ENCODE results near the gene HCRTR2. TPM values are rescaled to one million over a fixed set of nuclear protein-coding genes. Genes with fewer than 3 reads are reported as not detected.

HCRTR2 gene
- total RNA-seq, 1 experiment from 2014 or later: not detected

DNA sequence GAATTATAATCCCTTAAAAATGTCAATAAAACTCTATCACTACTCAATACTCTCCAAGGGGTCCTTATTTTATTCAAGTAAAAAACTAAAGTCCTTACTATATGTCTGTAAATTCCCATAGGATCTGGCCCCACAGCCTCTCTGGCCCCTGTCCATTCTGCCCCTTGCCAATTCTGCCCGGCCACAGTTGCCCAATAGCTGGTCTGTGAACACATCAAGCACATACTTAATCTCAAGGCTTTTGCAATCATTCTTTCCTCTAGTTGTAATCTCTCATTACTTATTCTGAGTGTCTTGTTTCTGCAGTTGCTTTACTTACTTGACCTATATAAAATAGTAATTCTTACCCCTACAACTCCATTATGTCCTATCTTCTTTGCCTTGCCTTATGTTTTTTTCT, 130.4 kb downstream of the HCRTR2 start:
- H3K4me2 ChIP-seq (ENCODE audit: low read length): no peak overlapping the region
- ATAC-seq: no peak
- H3K9ac ChIP-seq (ENCODE audit: low read length): no peak overlapping the region
- no peak overlapping the region for H2AFZ ChIP-seq (ENCODE audit: low read length)
- ChIA-PET POLR2A (ENCODE audit: unreplicated experiment) (no interaction called here), CTCF (no interaction called here)
- H4K20me1 ChIP-seq (ENCODE audit: low read length): no peaks in the 10 kb centered on the region
- no peaks in the 10 kb centered on the region for H3K9me2 ChIP-seq (replicated peaks; ENCODE audit: low read length)
- no peak for DNase-seq
- no TSS peak for BruUV-seq (replicated peaks)
- no peak overlapping the region for H3K4me3 ChIP-seq (ENCODE audit: low read length)
- H3F3A ChIP-seq (ENCODE audit: low read length, unreplicated experiment): no peaks in the 10 kb centered on the region
- peaks cover 15% of the 10 kb centered on the region for H3K27me3 ChIP-seq (ENCODE audit: low read length)
- no peaks in the 10 kb centered on the region for H3K4me1 ChIP-seq (ENCODE audit: insufficient read depth, low read length)
- no peaks in the 10 kb centered on the region for H3K79me2 ChIP-seq (ENCODE audit: low read length)
- intact Hi-C loops (cut with micrococcal nuclease): no loop called here
- no peaks in the 10 kb centered on the region for H3K36me3 ChIP-seq (ENCODE audit: low read depth, low read length)
- no peak overlapping the region for H3K27ac ChIP-seq (ENCODE audit: low read length)
- TF ChIP-seq EZH2 (IDR thresholded peaks at IDR 0.05; ENCODE audit: low read length, unreplicated experiment) (no peak), EZH2phosphoT487 (IDR thresholded peaks at IDR 0.05; ENCODE audit: borderline replicate concordance, low read length) (no peak)
- TF ChIP-seq, protein P1, sequence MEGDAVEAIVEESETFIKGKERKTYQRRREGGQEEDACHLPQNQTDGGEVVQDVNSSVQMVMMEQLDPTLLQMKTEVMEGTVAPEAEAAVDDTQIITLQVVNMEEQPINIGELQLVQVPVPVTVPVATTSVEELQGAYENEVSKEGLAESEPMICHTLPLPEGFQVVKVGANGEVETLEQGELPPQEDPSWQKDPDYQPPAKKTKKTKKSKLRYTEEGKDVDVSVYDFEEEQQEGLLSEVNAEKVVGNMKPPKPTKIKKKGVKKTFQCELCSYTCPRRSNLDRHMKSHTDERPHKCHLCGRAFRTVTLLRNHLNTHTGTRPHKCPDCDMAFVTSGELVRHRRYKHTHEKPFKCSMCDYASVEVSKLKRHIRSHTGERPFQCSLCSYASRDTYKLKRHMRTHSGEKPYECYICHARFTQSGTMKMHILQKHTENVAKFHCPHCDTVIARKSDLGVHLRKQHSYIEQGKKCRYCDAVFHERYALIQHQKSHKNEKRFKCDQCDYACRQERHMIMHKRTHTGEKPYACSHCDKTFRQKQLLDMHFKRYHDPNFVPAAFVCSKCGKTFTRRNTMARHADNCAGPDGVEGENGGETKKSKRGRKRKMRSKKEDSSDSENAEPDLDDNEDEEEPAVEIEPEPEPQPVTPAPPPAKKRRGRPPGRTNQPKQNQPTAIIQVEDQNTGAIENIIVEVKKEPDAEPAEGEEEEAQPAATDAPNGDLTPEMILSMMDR (conservative IDR thresholded peaks at IDR 0.05; ENCODE audit: low read depth, low read length): no peak
- H3K9me3 ChIP-seq (ENCODE audit: low read length): no peaks in the 10 kb centered on the region

- no peaks in the 10 kb centered on the region for H3K9me2 ChIP-seq (replicated peaks; ENCODE audit: low read length)
- no peaks in the 10 kb centered on the region for H3F3A ChIP-seq (ENCODE audit: low read length, unreplicated experiment)
- DNase-seq (no peak), ATAC-seq (no peak)
- no peak overlapping the region for H3K9ac ChIP-seq (ENCODE audit: low read length)
- H3K27me3 ChIP-seq (ENCODE audit: low read length): peaks cover 44% of the 10 kb centered on the region
- no peaks in the 10 kb centered on the region for H3K9me3 ChIP-seq (ENCODE audit: low read length)
- no peak overlapping the region for H3K4me2 ChIP-seq (ENCODE audit: low read length)
- no peak overlapping the region for H3K27ac ChIP-seq (ENCODE audit: low read length)
- no peaks in the 10 kb centered on the region for H4K20me1 ChIP-seq (ENCODE audit: low read length)
- TF ChIP-seq EZH2phosphoT487 (IDR thresholded peaks at IDR 0.05; ENCODE audit: borderline replicate concordance, low read length) (no peak), EZH2 (IDR thresholded peaks at IDR 0.05; ENCODE audit: low read length, unreplicated experiment) (no peak)
- TF ChIP-seq, protein P1 (conservative IDR thresholded peaks at IDR 0.05; ENCODE audit: low read depth, low read length): no peak
- CTCF ChIA-PET: interaction anchor here (0.5 kb wide), 1 partner anchor 32 kb away, joined by 3 read pairs; no protein-coding TSS in a partner anchor
- H2AFZ ChIP-seq (ENCODE audit: low read length): no peak overlapping the region
- no peaks in the 10 kb centered on the region for H3K36me3 ChIP-seq (ENCODE audit: low read depth, low read length)
- H3K79me2 ChIP-seq (ENCODE audit: low read length): no peaks in the 10 kb centered on the region
- intact Hi-C loops (cut with micrococcal nuclease): no loop called here
- POLR2A ChIA-PET (ENCODE audit: unreplicated experiment): no interaction called here
- no TSS peak for BruUV-seq (replicated peaks)
- H3K4me1 ChIP-seq (ENCODE audit: insufficient read depth, low read length): no peaks in the 10 kb centered on the region
- no peak overlapping the region for H3K4me3 ChIP-seq (ENCODE audit: low read length)
Observed at GRCh38 chr6:55319961-55320695, 145.8 kb downstream of the HCRTR2 start.

DNA sequence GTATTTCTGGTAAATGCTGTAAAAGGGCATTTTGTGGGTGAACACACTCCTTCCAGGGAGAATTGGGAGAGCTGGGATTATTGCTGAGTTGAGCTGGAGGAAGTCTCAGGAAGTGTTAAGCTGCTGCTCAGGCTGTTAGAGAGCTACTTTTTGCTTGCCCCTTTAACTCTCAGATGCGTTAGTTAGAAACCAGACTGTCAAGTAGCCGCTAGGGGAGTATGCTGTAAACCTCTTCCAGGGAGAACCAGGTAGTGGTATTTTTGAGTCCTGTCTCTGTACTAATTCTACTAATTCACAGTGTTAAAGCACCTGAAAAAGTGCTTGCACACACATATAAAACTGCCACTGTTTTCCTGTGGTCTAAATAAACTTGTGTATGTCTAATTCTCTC, 146.4 kb downstream of the HCRTR2 start:
- H3K27ac ChIP-seq (ENCODE audit: low read length): no peak overlapping the region
- H3K4me2 ChIP-seq (ENCODE audit: low read length): no peak overlapping the region
- H3K36me3 ChIP-seq (ENCODE audit: low read depth, low read length): no peaks in the 10 kb centered on the region
- no peak overlapping the region for H3K9ac ChIP-seq (ENCODE audit: low read length)
- H3K9me3 ChIP-seq (ENCODE audit: low read length): no peaks in the 10 kb centered on the region
- no peaks in the 10 kb centered on the region for H3K79me2 ChIP-seq (ENCODE audit: low read length)
- TF ChIP-seq EZH2phosphoT487 (IDR thresholded peaks at IDR 0.05; ENCODE audit: borderline replicate concordance, low read length) (no peak), EZH2 (IDR thresholded peaks at IDR 0.05; ENCODE audit: low read length, unreplicated experiment) (no peak)
- TF ChIP-seq, protein P1 (conservative IDR thresholded peaks at IDR 0.05; ENCODE audit: low read depth, low read length): no peak
- H3K27me3 ChIP-seq (ENCODE audit: low read length): peaks cover 50% of the 10 kb centered on the region
- no peak for ATAC-seq
- no peak overlapping the region for H2AFZ ChIP-seq (ENCODE audit: low read length)
- H3K4me1 ChIP-seq (ENCODE audit: insufficient read depth, low read length): no peaks in the 10 kb centered on the region
- no peaks in the 10 kb centered on the region for H4K20me1 ChIP-seq (ENCODE audit: low read length)
- H3K4me3 ChIP-seq (ENCODE audit: low read length): no peak overlapping the region
- DNase-seq: no peak
- no peaks in the 10 kb centered on the region for H3F3A ChIP-seq (ENCODE audit: low read length, unreplicated experiment)
- POLR2A ChIA-PET (ENCODE audit: unreplicated experiment): no interaction called here
- CTCF ChIA-PET: interaction anchor here (0.5 kb wide), 1 partner anchor 33 kb away, joined by 3 read pairs; no protein-coding TSS in a partner anchor
- BruUV-seq (replicated peaks): no TSS peak
- H3K9me2 ChIP-seq (replicated peaks; ENCODE audit: low read length): no peaks in the 10 kb centered on the region
- intact Hi-C loops (cut with micrococcal nuclease): no loop called here
